Upper lobe of left lung (tissue), 6 donors: ENCODE results near the gene WNT6. TPM values are rescaled to one million over a fixed set of nuclear protein-coding genes. Genes with fewer than 3 reads are reported as not detected.

Experiments
- ATAC-seq, 2 donors: fragments of 200-7000 bp; cut with Tn5 transposase; one replicate each; pipeline ENCODE4 v1.9.1; 2022; ENCODE audit warnings: mild to moderate bottlenecking in 2 of 2, moderate library complexity in 2 of 2; ENCODE audit not compliant: low FRiP score in 2 of 2
- DNase-seq, 2 donors: peaks; one replicate each; pipeline ENCODE4 v3.0.0-alpha.2; 2019 to 2020
- H3K27ac ChIP-seq, 4 donors: fragments of 200-600 bp; sonication (generic); one replicate each; pipeline ENCODE4 v1.5.1; 2016 to 2019
- H3K27me3 ChIP-seq, 4 donors: fragments of 200-600 bp; sonication (generic); one replicate each; pipeline ENCODE4 v1.5.1; 2017 to 2019
- H3K36me3 ChIP-seq, 4 donors: fragments of 200-600 bp; sonication (generic); one replicate each; pipeline ENCODE4 v1.5.1; 2016 to 2019
- H3K4me1 ChIP-seq, 4 donors: fragments of 200-600 bp; sonication (generic); one replicate each; pipeline ENCODE4 v1.5.1; 2018 to 2019
- H3K4me3 ChIP-seq, 4 donors: fragments of 200-600 bp; sonication (generic); one replicate each; pipeline ENCODE4 v1.5.1; 2017 to 2019; ENCODE audit warnings: mild to moderate bottlenecking in 2 of 4, moderate library complexity in 1 of 4
- H3K9me3 ChIP-seq, 4 donors: fragments of 200-600 bp; sonication (generic); one replicate each; pipeline ENCODE4 v1.5.1; 2018 to 2019
- CTCF ChIP-seq, 6 experiments: fragments of 450-650 bp in 4 of 6; fragments of 200-600 bp in 2 of 6; sonication (generic) in 2 of 6; IDR thresholded peaks; one replicate each; pipeline ENCODE4 v1.5.1; 2016 to 2019; ENCODE audit warnings: antibody characterized with exemption in 6 of 6
- EP300 ChIP-seq, 4 donors: sonication (generic); formaldehyde crosslinking; IDR thresholded peaks; one replicate each; pipeline ENCODE4 v1.5.1; 2017; ENCODE audit warnings: antibody characterized with exemption in 4 of 4, control low read depth in 2 of 4
- POLR2A ChIP-seq, 4 donors: fragments of 450-650 bp; IDR thresholded peaks; one replicate each; pipeline ENCODE4 v1.5.1; 2016 to 2017; ENCODE audit warnings: antibody characterized with exemption in 4 of 4, mild to moderate bottlenecking in 2 of 4
- POLR2AphosphoS5 ChIP-seq, 2 donors: sonication (generic); formaldehyde crosslinking; IDR thresholded peaks; one replicate each; pipeline ENCODE4 v1.5.1; 2017; ENCODE audit warnings: antibody characterized with exemption in 2 of 2
- WGBS, 2 donors: methylation state at CpG; one replicate each; pipeline ENCODE4 v1.1.5; 2017 to 2018; 5-methylcytosine and 5-hydroxymethylcytosine counted together
- total RNA-seq, 6 donors: library from RNA; depleted of rRNA in 4 of 6; stranded (reverse); fragments of >200 nt in 4 of 6; gene quantifications; one replicate each; pipeline versions ENCODE4 v1.1.0 to v1.2.1, GENCODE V29; 2016 to 2021
- donor health status: DM: no; HTN: no; CAD: no; lungs with moderate emphysema.
- donor health status: DM: no; HTN: yes; CAD: no; lungs with severe emphysema.

WNT6 gene
- total RNA-seq, 6 donors from 2014 or later: 0.31 to 4.2 (median 0.44) TPM; not detected in 3

GRCh38 chr2:218872645-218873358 lies 13.2 kb downstream of the WNT6 start:
- Histone ChIP-seq H3K27me3 (peaks cover 0 to 39% (median 25%) of the 10 kb centered on the region in 4 donors), H3K27ac (no peak overlapping the region), H3K36me3 (no peaks in the 10 kb centered on the region), H3K9me3 (no peaks in the 10 kb centered on the region), H3K4me3 (no peak overlapping the region), H3K4me1 (peaks cover 13 to 23% (median 17%) of the 10 kb centered on the region in 4 donors)
- ATAC-seq (no peak), DNase-seq (no peak)
- WGBS, 2 donors: 10 to 16% methylated on average over 20 to 22 of the region's 22 CpGs
- TF ChIP-seq POLR2A (IDR thresholded peaks at IDR 0.05) (no peak), CTCF (IDR thresholded peaks at IDR 0.05) (no peak), EP300 (IDR thresholded peaks at IDR 0.05) (no peak), POLR2AphosphoS5 (IDR thresholded peaks at IDR 0.05) (no peak)

- H3K27ac ChIP-seq: no peak overlapping the region
- H3K27me3 ChIP-seq: peaks cover 0 to 44% (median 26%) of the 10 kb centered on the region in 4 donors
These were observed 14.0 kb downstream of the WNT6 start for GRCh38 chr2:218873359-218874194.

GRCh38 chr2:218875692-218876246 lies 16.2 kb downstream of the WNT6 start:
- no peak for ATAC-seq
- H3K27me3 ChIP-seq: peaks cover 2 to 65% (median 34%) of the 10 kb centered on the region in 4 donors
- TF ChIP-seq EP300 (IDR thresholded peaks at IDR 0.05) (no peak), POLR2A (IDR thresholded peaks at IDR 0.05) (no peak), CTCF (IDR thresholded peaks at IDR 0.05) (no peak), POLR2AphosphoS5 (IDR thresholded peaks at IDR 0.05) (no peak)
- peaks cover 24 to 34% (median 29%) of the 10 kb centered on the region in 4 donors for H3K4me1 ChIP-seq
- H3K4me3 ChIP-seq: no peak overlapping the region
- H3K9me3 ChIP-seq: no peaks in the 10 kb centered on the region
- H3K27ac ChIP-seq: no peak overlapping the region
- 18 to 35% methylated on average over 2 of the region's 2 CpGs for WGBS, 2 donors
- DNase-seq: no peak
- H3K36me3 ChIP-seq: no peaks in the 10 kb centered on the region

More at GRCh38 chr2:218873359-218874194, 14.0 kb downstream of the WNT6 start:
- 14 to 17% methylated on average over 37 to 38 of the region's 86 CpGs for WGBS, 2 donors
- DNase-seq: peak in 1 of 2 donors; percentile 85
- H3K4me3 ChIP-seq: no peak overlapping the region
- no peak for ATAC-seq
- H3K36me3 ChIP-seq: no peaks in the 10 kb centered on the region
- peaks cover 13 to 23% (median 17%) of the 10 kb centered on the region in 4 donors for H3K4me1 ChIP-seq
- H3K9me3 ChIP-seq: no peaks in the 10 kb centered on the region
- TF ChIP-seq CTCF (IDR thresholded peaks at IDR 0.05) (no peak), POLR2A (IDR thresholded peaks at IDR 0.05) (no peak), EP300 (IDR thresholded peaks at IDR 0.05) (no peak), POLR2AphosphoS5 (IDR thresholded peaks at IDR 0.05) (no peak)

GRCh38 chr2:218876562-218877219 lies 17.1 kb downstream of the WNT6 start:
- H3K4me1 ChIP-seq: peaks cover 15 to 29% (median 23%) of the 10 kb centered on the region in 4 donors
- peak; percentile 53 to 67 for ATAC-seq
- WGBS, 2 donors: 0 to 1% methylated on average over 3 of the region's 3 CpGs
- H3K36me3 ChIP-seq: no peaks in the 10 kb centered on the region
- H3K9me3 ChIP-seq: no peaks in the 10 kb centered on the region
- TF ChIP-seq POLR2AphosphoS5 (IDR thresholded peaks at IDR 0.05) (no peak), CTCF (IDR thresholded peaks at IDR 0.05) (peak; percentile 61 to 89 (median 80))
- H3K4me3 ChIP-seq: no peak overlapping the region
- peaks cover 2 to 63% (median 28%) of the 10 kb centered on the region in 4 donors for H3K27me3 ChIP-seq
- no peak overlapping the region for H3K27ac ChIP-seq
- peak in 1 of 2 donors; percentile 58 for DNase-seq
